DMS79 (cell line): ENCODE results near the gene CBX2.

Source experiments
- DNase-seq: peaks from one replicate; lab custom pipeline; 2025; lab: John Stamatoyannopoulos, UW

The CBX2 gene

GRCh38 chr17:79829457-79829856 is 51.5 kb downstream of the CBX2 start:
- DNase-seq = no peak

- no peak for DNase-seq
Observed at GRCh38 chr17:79830303-79830702, 52.4 kb downstream of the CBX2 start.

GRCh38 chr17:79830763-79831264 is 52.9 kb downstream of the CBX2 start:
- DNase-seq = no peak

GRCh38 chr17:79831265-79832217 is 53.6 kb downstream of the CBX2 start:
- no peak for DNase-seq

- no peak for DNase-seq
Observed at GRCh38 chr17:79832218-79833109, 54.5 kb downstream of the CBX2 start.

GRCh38 chr17:79833110-79833450 is 55.1 kb downstream of the CBX2 start:
- no peak for DNase-seq

GRCh38 chr17:79833744-79834564 is 56.0 kb downstream of the CBX2 start:
- no peak for DNase-seq

GRCh38 chr17:79834565-79835469 is 56.9 kb downstream of the CBX2 start:
- DNase-seq = no peak

GRCh38 chr17:79835470-79835899 is 57.5 kb downstream of the CBX2 start:
- DNase-seq = no peak

- DNase-seq = no peak
Observed at GRCh38 chr17:79835953-79836509, 58.1 kb downstream of the CBX2 start.

- DNase-seq = no peak
Observed at GRCh38 chr17:79836510-79836971, 58.6 kb downstream of the CBX2 start.

- peak; percentile 11 for DNase-seq
Observed at GRCh38 chr17:79836972-79837887, 59.3 kb downstream of the CBX2 start.
